Stimulated activated effector memory CD8-positive, alpha-beta T cell treated with anti-CD3 and anti-CD28 coated beads, Interleukin-12 subunit alpha, Interleukin-12 subunit beta, amount 100 ng/mL, for 72 hours (primary cell): Measurements from ENCODE around the gene EFCAB6.

Experiments used
- ATAC-seq: fragments of 150-1000 bp; cut with Tn5 transposase; 2 replicates; pipeline ENCODE4 v1.10.0; 2021
- DNase-seq, 2 donors: peaks; one replicate each; pipeline ENCODE4 v3.0.0; 2021 to 2022; ENCODE audit warnings: low spot score in 2 of 2
- H3K27ac Mint-ChIP-seq: one replicate; pipeline ENCODE4 v1.8.0; 2022; ENCODE audit warnings: mild to moderate bottlenecking, mixed read lengths
- H3K36me3 Mint-ChIP-seq: one replicate; pipeline ENCODE4 v1.8.0; 2022; ENCODE audit warnings: mild to moderate bottlenecking, mixed read lengths
- H3K4me1 Mint-ChIP-seq: one replicate; pipeline ENCODE4 v1.8.0; 2022; ENCODE audit warnings: mixed read lengths
- H3K4me3 Mint-ChIP-seq: one replicate; pipeline ENCODE4 v1.8.0; 2022; ENCODE audit warnings: mild to moderate bottlenecking, mixed read lengths
- H3K9me3 Mint-ChIP-seq: one replicate; pipeline ENCODE4 v1.8.0; 2022; ENCODE audit warnings: mixed read lengths

The EFCAB6 gene

DNA sequence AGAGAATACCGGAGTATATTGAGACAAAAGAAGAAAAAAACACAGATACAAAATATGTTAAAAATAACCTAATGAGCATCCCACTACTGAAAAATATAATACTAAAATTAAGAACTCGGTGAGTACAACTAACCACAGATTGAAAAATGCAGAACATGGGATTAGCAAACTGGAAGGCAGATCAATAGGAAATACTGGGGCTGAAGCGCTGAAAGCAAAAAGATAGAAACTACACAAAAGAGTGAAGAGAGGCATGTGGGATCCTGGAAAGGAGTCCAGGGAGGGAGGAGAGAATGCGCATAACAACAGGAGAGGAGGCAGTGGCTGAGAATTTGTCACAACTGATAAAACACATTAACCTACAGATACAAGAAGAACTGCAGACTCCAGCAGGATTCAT lies 159.3 kb downstream of the EFCAB6 start:
- Mint-ChIP-seq H3K4me1 (no peaks in the 10 kb centered on the region), H3K4me3 (no peak overlapping the region), H3K9me3 (peaks cover 5% of the 10 kb centered on the region), H3K27ac (no peak overlapping the region), H3K36me3 (no peaks in the 10 kb centered on the region)
- DNase-seq: no peak
- ATAC-seq: no peak

DNA sequence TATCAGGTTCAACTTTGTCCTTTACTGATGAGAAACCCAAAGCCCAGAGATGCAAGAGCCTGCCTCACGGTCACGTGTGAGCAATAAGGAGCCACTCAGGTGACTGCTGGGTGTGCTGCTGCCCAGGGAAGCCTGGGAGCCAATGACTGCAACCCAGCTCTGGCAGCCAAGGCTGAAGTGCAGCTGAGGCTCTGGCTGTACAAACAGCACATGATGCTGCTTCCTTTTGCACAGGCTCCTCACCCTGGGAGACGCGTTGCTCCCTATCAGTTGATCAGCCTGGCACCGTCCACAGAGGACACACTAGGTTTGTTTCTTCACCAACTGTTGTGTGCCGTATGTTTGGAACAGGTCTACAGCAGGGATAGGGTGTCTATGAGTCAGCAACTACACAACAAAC lies 168.7 kb downstream of the EFCAB6 start:
- Mint-ChIP-seq H3K9me3 (peaks cover 8% of the 10 kb centered on the region), H3K4me1 (no peaks in the 10 kb centered on the region), H3K36me3 (no peaks in the 10 kb centered on the region), H3K27ac (no peak overlapping the region), H3K4me3 (no peak overlapping the region)
- ATAC-seq (no peak), DNase-seq (no peak)

DNA sequence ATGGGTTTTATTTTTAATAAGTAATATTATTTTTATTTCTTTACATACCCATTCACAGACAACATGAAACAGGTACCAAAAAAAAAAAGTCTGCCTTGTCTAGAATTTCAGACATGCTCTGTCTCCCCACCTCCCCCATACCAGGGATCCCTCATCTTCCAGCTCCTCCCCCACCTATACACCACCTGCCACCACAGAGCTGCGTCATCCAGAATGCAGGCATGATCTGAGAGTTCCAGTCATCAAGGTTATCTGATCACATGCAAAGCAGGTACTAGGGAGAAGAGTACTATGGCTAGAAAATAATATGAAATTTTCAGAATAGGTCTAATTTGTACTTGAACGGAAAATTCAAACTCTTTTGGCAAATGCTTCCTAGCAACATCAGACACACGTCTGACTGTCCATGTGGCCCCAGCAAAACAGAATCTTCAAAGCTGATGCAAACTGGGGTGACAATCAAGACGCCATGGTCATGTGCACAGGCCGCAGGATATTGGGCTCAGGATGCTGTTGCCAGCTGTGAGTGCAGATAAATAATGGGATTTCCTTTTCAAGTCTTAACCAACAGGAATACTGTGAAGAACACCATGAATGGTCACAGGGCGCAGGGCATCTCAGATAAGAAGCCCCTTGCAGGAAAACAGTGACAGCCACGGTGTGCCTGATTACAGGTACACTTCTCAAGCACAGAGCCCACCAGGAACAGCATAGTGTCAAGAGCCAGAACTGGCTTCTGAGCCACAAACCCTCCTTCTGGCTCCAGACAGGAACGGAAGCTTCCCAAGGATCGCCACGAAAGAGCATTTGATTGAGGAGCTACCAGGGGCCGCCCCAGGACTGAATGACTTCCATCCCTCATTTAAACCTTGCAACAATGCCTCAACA lies 169.5 kb downstream of the EFCAB6 start:
- Mint-ChIP-seq H3K9me3 (peaks cover 8% of the 10 kb centered on the region), H3K4me3 (no peak overlapping the region), H3K36me3 (no peaks in the 10 kb centered on the region), H3K4me1 (no peaks in the 10 kb centered on the region), H3K27ac (no peak overlapping the region)
- DNase-seq (no peak), ATAC-seq (no peak)

DNA sequence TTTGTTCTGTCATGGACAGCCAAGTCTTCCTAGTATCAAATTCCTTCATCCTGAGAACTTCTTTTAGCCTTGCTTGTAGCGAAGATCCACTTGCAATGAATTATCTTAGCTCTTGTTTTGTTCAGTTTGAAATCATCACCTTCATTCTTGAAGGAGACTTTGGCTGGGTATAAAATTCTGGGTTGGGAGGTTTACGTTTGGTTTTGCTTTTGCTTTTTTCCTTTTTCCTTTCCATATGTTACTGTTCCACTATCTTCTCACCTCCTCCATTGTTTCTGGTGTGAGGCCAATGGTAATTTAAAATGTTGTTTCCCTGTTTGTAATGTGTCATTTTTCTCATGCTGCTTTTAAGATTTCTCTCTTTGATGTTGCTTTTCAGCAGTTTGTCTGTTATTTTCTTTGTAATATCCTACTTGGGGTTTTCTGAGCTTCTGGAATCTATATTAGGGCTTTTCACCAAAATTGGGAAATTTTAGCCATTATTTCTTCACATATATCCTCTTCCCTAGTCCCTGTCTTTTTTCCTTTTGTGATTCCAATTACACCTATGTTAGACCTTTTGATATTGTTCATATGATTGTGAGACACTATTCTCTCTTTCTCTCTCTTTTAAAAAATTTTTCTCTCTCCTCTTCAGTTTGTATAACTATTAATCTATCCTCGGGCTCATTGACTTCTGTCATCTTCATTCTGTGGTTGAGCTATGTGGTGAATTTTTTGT lies 172.7 kb downstream of the EFCAB6 start:
- ATAC-seq (no peak), DNase-seq (no peak)
- H3K9me3 Mint-ChIP-seq: peaks cover 8% of the 10 kb centered on the region
- no peaks in the 10 kb centered on the region for H3K36me3 Mint-ChIP-seq
- H3K27ac Mint-ChIP-seq: no peak overlapping the region
- no peaks in the 10 kb centered on the region for H3K4me1 Mint-ChIP-seq
- H3K4me3 Mint-ChIP-seq: no peak overlapping the region

DNA sequence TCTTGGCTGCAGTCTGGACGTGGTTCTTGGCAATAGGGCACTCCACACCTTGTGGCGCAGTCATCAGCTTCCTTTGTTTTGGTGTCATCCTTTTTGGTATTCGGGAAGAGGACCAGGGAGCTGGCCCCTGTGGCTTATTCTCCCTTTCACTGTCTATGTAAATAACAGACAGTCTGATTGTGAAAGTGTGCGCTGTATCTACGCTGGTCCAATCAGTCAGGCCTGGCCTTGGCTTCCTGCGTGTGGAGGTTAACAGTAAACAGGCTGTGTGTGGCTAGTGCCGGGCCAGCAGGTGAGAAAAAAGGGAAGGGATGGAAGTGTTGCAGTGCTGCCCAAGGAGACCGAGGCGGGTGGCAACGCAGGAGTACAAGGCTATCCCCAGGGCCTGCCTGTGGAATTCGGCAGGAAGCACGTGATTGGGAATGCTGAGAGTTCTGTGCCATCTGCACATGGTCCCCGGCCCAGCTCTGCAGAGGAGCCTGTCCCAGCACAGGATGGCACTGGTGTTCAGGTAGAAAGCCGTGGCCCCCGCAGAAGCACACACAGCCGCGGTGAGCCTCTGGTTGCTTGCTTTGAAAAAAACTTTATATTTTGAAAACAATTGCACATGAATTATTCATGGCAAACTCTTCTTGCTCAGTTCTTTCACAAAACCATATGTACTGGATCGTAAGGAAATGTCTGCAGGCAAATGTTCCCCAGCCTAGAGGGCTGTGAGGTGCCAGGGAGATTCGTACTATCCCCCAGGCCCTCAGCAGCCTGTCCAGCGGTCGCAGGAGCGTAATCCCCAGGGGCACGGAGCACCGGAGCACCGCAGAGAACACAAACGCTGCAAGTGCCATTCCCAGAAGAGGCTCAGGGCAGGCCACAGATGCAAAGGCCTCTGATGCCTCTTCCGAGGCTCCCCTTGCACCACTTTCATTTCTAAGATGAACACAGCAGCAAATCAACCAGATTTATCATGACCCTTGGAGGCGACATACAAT lies 174.5 kb downstream of the EFCAB6 start:
- Mint-ChIP-seq H3K36me3 (no peaks in the 10 kb centered on the region), H3K9me3 (peaks cover 8% of the 10 kb centered on the region), H3K27ac (no peak overlapping the region), H3K4me1 (no peaks in the 10 kb centered on the region), H3K4me3 (no peak overlapping the region)
- ATAC-seq (peak; percentile 16), DNase-seq (no peak)

DNA sequence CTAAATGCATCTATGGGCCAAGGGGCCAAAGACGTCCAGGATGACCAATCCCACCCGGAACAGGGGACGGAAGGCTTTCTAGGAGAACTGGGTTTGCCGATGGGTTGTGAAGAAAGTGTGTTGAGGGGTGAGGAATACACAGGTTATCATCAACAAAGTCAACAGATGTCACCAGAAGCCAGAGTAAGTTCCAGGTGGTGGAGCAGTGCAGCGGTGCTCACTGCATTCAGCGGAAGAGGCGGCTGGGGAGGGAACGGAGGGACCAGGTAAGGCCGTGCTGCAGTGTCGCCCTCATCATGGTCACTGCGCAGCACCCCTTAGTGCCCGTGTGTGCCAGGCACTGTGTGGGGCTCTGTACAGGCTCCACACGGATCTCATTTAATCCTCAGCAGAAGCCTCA lies 176.0 kb downstream of the EFCAB6 start:
- Mint-ChIP-seq H3K36me3 (no peaks in the 10 kb centered on the region), H3K9me3 (peaks cover 8% of the 10 kb centered on the region), H3K27ac (no peak overlapping the region), H3K4me1 (no peaks in the 10 kb centered on the region), H3K4me3 (no peak overlapping the region)
- no peak for DNase-seq
- no peak for ATAC-seq

DNA sequence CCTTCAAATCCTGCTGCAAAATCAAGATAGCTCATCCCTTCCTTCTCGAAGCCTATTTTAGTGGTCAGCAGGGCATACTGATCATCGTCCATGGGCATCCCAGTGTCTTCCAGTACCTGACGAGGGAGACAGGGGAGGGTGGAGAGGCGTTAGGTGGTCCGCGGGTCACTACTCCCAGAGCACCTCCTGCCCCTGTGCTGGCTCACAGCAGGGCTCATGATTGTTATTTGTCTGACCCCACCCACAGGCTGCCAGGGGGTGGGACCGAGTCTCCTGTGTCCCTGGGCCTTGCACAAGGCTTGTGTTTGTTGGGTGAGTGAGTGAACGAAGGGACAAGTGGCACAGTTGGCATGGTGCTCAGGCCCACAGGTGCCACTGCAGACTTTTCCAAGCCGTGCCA lies 177.0 kb downstream of the EFCAB6 start:
- Mint-ChIP-seq H3K36me3 (no peaks in the 10 kb centered on the region), H3K27ac (no peak overlapping the region), H3K4me1 (no peaks in the 10 kb centered on the region), H3K4me3 (no peak overlapping the region), H3K9me3 (peaks cover 8% of the 10 kb centered on the region)
- ATAC-seq (no peak), DNase-seq (no peak)

DNA sequence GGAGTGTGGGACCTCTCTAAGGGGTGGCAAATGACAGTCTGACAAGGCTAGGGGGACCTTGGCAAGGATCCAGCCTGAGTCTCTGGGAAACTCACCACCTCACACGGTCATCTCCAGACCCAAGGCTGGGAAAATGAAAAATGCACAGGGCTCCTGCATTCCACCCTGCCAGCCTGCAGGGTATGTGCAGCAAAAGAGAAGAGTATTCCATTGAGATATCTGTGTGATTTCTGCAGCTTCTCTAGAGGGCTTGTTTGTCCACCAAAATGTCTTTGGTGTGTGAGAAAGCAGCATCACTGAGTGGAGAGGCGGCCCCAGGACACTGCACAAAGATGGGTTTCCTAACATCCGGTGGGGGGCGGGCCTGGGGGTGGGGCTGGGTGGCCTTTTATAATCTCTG lies 177.8 kb downstream of the EFCAB6 start:
- no peak overlapping the region for H3K27ac Mint-ChIP-seq

DNA sequence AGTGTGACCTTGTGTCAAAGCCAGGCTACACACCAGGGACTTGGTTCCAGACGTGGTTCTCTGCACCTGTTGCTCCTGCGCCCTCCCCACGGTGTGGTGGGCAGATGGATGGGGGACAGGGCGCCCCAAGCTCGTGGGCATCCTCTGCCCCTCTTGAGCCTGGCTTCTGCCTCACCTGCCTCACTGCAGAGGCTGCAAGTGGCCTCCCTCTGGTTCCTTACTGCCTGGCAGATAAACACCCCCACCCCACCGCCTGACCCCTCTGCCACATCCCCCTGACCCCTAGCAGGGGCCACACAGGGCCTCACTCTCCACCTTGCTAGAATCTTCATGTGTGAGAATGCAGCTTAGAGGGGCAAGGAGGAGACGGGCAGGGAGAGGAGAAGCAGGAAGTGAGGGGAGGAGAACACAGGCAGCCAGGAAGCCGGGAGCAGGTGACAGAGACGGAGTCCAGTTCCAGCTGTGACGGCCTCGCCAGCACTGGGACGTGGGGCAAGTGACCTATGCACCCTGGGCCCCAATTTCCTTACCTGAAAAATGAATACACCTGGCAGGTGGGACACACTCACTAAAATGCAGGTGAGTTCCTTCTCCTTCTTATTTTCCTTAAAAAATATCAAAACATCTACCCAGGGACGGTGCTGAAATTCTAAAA lies 178.3 kb downstream of the EFCAB6 start:
- Mint-ChIP-seq H3K27ac (no peak overlapping the region), H3K4me1 (no peaks in the 10 kb centered on the region), H3K36me3 (no peaks in the 10 kb centered on the region), H3K4me3 (no peak overlapping the region), H3K9me3 (no peaks in the 10 kb centered on the region)
- ATAC-seq: no peak
- DNase-seq: no peak

More for the DNA sequence above, 177.8 kb downstream of the EFCAB6 start:
- DNase-seq (no peak), ATAC-seq (no peak)
- Mint-ChIP-seq H3K36me3 (no peaks in the 10 kb centered on the region), H3K4me3 (no peak overlapping the region), H3K9me3 (peaks cover 1% of the 10 kb centered on the region), H3K4me1 (no peaks in the 10 kb centered on the region)

DNA sequence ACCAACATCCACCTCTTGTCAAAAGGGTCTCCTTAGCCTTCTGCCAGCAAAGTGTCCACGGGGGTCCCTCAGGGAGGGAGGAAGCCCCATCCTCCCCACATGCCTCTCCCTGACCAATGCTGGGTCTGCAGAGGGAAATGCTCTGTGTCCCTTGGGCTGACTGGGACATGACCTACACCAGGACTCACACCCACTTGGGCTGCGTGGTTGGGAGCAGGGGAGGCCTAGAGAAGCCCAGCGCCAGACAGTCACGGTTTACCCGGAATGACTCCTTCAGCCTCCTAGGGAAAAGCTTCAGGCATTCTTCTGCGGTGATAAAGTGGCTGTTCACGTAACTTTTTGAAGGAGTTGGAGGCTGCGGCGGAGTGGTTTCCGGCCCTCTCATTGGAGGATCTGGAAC lies 180.3 kb downstream of the EFCAB6 start:
- DNase-seq (no peak), ATAC-seq (no peak)
- H3K9me3 Mint-ChIP-seq: no peaks in the 10 kb centered on the region
- no peaks in the 10 kb centered on the region for H3K4me1 Mint-ChIP-seq
- H3K27ac Mint-ChIP-seq: no peak overlapping the region
- H3K4me3 Mint-ChIP-seq: no peak overlapping the region
- H3K36me3 Mint-ChIP-seq: no peaks in the 10 kb centered on the region

DNA sequence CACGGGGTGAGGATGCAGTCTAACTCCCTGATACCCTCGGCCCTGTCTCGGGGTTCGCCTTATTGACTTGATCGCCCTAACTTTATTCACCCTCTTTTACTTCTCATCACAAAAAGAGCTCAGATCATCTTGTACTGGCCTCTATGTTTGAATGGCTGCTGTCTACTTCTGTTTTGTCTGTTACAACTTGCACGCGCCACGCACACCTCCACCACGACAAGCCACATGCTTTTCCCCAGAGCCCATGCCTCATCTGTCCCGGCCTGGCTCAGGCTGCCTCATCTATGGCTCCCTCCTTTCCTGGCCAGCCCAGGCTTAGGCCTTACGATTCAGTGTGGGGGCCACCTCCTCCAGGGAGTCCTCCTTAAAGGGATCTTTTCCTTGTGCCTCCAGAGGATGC lies 180.9 kb downstream of the EFCAB6 start:
- DNase-seq (no peak), ATAC-seq (no peak)
- Mint-ChIP-seq H3K27ac (no peak overlapping the region), H3K4me3 (no peak overlapping the region), H3K36me3 (no peaks in the 10 kb centered on the region), H3K9me3 (no peaks in the 10 kb centered on the region), H3K4me1 (no peaks in the 10 kb centered on the region)

DNA sequence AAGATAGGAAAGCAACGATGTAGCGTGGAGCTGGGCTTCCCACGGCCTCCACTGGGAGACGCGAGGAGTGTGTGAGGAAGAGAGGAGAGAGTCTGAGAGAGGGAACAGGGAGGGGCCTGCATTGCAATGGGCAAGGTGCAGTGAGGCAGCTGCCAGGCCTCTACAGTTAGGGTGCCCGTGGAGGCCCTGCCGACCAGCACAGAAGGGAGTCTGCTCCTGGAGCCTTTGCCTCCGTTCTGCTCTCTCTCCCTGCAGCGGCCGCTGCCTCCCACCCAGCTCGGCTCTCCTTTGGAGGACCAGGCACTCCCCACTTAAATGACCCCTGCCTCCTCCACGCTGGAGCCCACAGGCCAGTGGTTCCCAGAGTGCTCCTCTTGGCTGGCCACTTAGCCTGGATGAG lies 181.7 kb downstream of the EFCAB6 start:
- Mint-ChIP-seq H3K27ac (no peak overlapping the region), H3K36me3 (no peaks in the 10 kb centered on the region), H3K4me3 (no peak overlapping the region), H3K4me1 (no peaks in the 10 kb centered on the region), H3K9me3 (no peaks in the 10 kb centered on the region)
- DNase-seq (no peak), ATAC-seq (no peak)

DNA sequence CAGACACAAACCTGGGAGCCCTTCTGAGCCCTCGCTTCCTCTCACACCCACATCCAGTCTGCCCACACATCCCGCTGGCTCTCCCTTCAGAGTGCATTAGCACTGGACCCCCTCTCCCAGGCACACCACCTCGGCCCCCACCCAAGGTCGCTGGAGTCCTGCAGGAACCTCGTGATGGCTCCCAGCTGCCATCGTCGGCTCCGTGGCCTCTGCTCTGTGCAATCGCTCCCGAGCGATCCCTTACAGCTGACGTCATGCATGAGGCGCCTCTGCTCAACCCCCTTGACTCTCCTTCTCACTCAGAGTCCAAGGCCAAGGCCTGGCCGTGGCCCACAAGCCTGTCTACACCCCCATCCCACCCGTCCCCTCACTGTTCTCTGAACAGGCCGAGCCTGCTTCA lies 183.9 kb downstream of the EFCAB6 start:
- Mint-ChIP-seq H3K9me3 (no peaks in the 10 kb centered on the region), H3K4me1 (no peaks in the 10 kb centered on the region)
- no peak for DNase-seq

DNA sequence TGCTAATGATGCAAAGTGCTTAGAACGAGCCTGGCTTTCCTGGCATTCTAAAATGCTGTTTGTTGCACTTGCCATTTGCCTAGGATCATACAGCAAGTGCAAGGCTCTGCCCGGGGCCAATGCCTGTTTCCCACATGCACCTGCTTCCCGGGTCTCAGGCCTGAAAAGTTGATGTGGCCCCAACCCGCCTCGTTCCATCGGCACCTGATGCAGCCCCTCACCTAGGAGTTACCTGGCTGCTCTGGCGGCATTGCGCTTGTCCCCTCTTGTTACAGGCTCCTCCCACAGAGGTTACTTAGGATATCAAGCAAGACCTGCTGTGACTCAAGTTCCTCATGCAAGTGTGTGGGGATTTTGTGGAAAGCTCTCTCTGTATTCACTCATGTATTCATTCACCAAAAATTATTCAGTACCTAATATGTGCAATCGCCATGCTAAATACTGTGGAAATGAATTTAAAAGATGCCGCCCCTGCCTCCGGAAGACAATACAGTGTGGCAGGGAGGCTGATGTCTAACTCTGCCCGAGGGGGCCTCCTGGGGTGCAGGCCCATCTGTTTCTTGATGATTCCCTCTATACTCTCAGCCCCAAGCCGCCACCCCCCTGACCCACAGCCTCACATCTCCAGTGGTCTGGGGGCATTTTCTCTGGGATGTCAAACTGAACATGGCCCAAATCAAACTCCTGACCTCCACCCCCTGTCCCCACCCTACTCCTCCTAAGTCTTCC lies 184.5 kb downstream of the EFCAB6 start:
- DNase-seq (no peak), ATAC-seq (no peak)
- no peaks in the 10 kb centered on the region for H3K9me3 Mint-ChIP-seq
- H3K4me1 Mint-ChIP-seq: no peaks in the 10 kb centered on the region
- no peak overlapping the region for H3K4me3 Mint-ChIP-seq
- no peaks in the 10 kb centered on the region for H3K36me3 Mint-ChIP-seq
- no peak overlapping the region for H3K27ac Mint-ChIP-seq

More for the DNA sequence above, 183.9 kb downstream of the EFCAB6 start:
- ATAC-seq: no peak
- no peaks in the 10 kb centered on the region for H3K36me3 Mint-ChIP-seq
- H3K4me3 Mint-ChIP-seq: no peak overlapping the region
- no peak overlapping the region for H3K27ac Mint-ChIP-seq
